Measurements from ENCODE around the gene FAT1.

DNA sequence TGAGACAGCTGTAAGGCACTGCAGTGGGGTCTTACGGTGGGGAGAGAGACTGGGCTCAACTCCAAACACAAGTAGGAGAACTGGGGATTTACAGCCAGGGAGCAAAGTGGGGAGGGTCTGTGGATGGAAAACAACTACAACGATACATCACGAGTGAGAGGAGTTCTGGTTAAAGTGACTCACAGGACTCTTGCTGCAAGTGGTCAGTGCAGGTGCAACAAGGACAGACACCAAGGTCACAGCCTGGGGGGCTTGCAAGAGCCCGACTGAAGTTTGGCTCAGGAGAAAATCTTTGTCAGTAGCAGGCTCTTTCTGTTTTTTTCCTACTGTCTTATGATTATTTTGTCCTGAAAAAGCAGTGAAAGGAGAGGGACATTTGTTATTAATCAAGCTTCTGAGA lies 10.1 kb upstream of the FAT1 start:
- TF ChIP-seq, protein P1, sequence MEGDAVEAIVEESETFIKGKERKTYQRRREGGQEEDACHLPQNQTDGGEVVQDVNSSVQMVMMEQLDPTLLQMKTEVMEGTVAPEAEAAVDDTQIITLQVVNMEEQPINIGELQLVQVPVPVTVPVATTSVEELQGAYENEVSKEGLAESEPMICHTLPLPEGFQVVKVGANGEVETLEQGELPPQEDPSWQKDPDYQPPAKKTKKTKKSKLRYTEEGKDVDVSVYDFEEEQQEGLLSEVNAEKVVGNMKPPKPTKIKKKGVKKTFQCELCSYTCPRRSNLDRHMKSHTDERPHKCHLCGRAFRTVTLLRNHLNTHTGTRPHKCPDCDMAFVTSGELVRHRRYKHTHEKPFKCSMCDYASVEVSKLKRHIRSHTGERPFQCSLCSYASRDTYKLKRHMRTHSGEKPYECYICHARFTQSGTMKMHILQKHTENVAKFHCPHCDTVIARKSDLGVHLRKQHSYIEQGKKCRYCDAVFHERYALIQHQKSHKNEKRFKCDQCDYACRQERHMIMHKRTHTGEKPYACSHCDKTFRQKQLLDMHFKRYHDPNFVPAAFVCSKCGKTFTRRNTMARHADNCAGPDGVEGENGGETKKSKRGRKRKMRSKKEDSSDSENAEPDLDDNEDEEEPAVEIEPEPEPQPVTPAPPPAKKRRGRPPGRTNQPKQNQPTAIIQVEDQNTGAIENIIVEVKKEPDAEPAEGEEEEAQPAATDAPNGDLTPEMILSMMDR (IDR thresholded peaks at IDR 0.05), result no peak
- TF ChIP-seq, protein P2, sequence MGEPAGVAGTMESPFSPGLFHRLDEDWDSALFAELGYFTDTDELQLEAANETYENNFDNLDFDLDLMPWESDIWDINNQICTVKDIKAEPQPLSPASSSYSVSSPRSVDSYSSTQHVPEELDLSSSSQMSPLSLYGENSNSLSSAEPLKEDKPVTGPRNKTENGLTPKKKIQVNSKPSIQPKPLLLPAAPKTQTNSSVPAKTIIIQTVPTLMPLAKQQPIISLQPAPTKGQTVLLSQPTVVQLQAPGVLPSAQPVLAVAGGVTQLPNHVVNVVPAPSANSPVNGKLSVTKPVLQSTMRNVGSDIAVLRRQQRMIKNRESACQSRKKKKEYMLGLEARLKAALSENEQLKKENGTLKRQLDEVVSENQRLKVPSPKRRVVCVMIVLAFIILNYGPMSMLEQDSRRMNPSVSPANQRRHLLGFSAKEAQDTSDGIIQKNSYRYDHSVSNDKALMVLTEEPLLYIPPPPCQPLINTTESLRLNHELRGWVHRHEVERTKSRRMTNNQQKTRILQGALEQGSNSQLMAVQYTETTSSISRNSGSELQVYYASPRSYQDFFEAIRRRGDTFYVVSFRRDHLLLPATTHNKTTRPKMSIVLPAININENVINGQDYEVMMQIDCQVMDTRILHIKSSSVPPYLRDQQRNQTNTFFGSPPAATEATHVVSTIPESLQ (CRISPR knock-in tag; IDR thresholded peaks at IDR 0.05), result no peak
- TF ChIP-seq SP1 (CRISPR knock-in tag; conservative IDR thresholded peaks at IDR 0.05), result no peak
- TF ChIP-seq, protein P3, sequence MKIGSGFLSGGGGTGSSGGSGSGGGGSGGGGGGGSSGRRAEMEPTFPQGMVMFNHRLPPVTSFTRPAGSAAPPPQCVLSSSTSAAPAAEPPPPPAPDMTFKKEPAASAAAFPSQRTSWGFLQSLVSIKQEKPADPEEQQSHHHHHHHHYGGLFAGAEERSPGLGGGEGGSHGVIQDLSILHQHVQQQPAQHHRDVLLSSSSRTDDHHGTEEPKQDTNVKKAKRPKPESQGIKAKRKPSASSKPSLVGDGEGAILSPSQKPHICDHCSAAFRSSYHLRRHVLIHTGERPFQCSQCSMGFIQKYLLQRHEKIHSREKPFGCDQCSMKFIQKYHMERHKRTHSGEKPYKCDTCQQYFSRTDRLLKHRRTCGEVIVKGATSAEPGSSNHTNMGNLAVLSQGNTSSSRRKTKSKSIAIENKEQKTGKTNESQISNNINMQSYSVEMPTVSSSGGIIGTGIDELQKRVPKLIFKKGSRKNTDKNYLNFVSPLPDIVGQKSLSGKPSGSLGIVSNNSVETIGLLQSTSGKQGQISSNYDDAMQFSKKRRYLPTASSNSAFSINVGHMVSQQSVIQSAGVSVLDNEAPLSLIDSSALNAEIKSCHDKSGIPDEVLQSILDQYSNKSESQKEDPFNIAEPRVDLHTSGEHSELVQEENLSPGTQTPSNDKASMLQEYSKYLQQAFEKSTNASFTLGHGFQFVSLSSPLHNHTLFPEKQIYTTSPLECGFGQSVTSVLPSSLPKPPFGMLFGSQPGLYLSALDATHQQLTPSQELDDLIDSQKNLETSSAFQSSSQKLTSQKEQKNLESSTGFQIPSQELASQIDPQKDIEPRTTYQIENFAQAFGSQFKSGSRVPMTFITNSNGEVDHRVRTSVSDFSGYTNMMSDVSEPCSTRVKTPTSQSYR (CRISPR knock-in tag; IDR thresholded peaks at IDR 0.05), result no peak
- no peak for TF ChIP-seq IRF2 (CRISPR knock-in tag; IDR thresholded peaks at IDR 0.05; ENCODE audit: borderline replicate concordance, low read depth)

All from WTC11 (cell line).